Endothelial cell of umbilical vein (primary cell): ENCODE measurements around the gene LGALS9C. TPM values are rescaled to one million over a fixed set of nuclear protein-coding genes. Genes with fewer than 3 reads are reported as not detected.
"Not testable (repeated sequence)": the region's sequence is repeated elsewhere in the genome, so short reads cannot be mapped to it uniquely, and the experiment has no call there.

ENCODE experiments used
- BruUV-seq: library from RNA; stranded (reverse); fragments of 400-500 nt; replicated peaks from 2 replicates; lab custom pipeline; 2021; lab: Mats Ljungman, UMichigan
- CTCF ChIA-PET: fragments of 300-600, 350-600 bp; sonication (Branson Sonifier 250); formaldehyde crosslinking; loops from one replicate; lab custom pipeline; 2021; ENCODE audit warnings: antibody characterized with exemption, inconsistent platforms; lab: Charles Lee
- POLR2A ChIA-PET: fragments of 300-600, 350-600 bp; sonication (Branson Sonifier 250); formaldehyde crosslinking; loops from one replicate; lab custom pipeline; 2021; ENCODE audit warnings: antibody characterized with exemption, inconsistent platforms; lab: Charles Lee
- DNase-seq: peaks from one replicate; pipeline ENCODE4 v3.0.0-alpha.2; 2011; ENCODE audit warnings: low read depth, low spot score
- FAIRE-seq: peaks from 2 replicates; lab custom pipeline; 2011; peaks lifted over from hg19 to GRCh38; lab: Jason Lieb, UNC
- H2AFZ ChIP-seq: 2 replicates; pipeline ENCODE4 v1.6.0; 2012; ENCODE audit warnings: low read depth, low read length, control low read depth, inconsistent platforms
- H3K27ac ChIP-seq: 2 replicates; pipeline ENCODE4 v1.5.1; 2011; ENCODE audit warnings: low read depth, mild to moderate bottlenecking, control low read depth, low read length, moderate library complexity; ENCODE audit not compliant: insufficient read depth
- H3K27me3 ChIP-seq, 2 experiments: 2 replicates each; pipeline versions ENCODE4 v1.6.0 to v1.6.1; 2011; ENCODE audit warnings: low read length in 2 of 2, mixed read lengths in 1 of 2; ENCODE audit not compliant: control insufficient read depth in 2 of 2, insufficient read depth in 2 of 2
- H3K36me3 ChIP-seq, 2 experiments: 2 replicates in 1 of 2; 3 replicates in 1 of 2; pipeline ENCODE4 v1.5.1; 2011; ENCODE audit warnings: low read length in 2 of 2, mild to moderate bottlenecking in 1 of 2, moderate library complexity in 1 of 2; ENCODE audit not compliant: control insufficient read depth in 2 of 2, insufficient read depth in 2 of 2; ENCODE audit errors: extremely low read depth in 1 of 2
- H3K4me1 ChIP-seq: 3 replicates; pipeline ENCODE4 v1.5.1; 2011; ENCODE audit warnings: mild to moderate bottlenecking, low read length; ENCODE audit not compliant: control insufficient read depth, insufficient read depth; ENCODE audit errors: extremely low read depth
- H3K4me2 ChIP-seq: 2 replicates; pipeline ENCODE4 v1.6.1; 2011; ENCODE audit warnings: low read length, control low read depth, mixed read lengths; ENCODE audit not compliant: insufficient read depth
- H3K4me3 ChIP-seq, 3 experiments: fragments of 200-600 bp in 1 of 3; sonication (generic), shearing (Covaris generic) in 1 of 3; replicated peaks in 1 of 3; 2 replicates each; pipeline ENCODE4 v1.5.1; 2011 to 2016; ENCODE audit warnings: control low read depth in 3 of 3, low read length in 3 of 3, mild to moderate bottlenecking in 2 of 3, inconsistent platforms in 1 of 3, low read depth in 1 of 3, moderate library complexity in 1 of 3; ENCODE audit not compliant: insufficient read depth in 1 of 3
- H3K79me2 ChIP-seq: 2 replicates; pipeline ENCODE4 v1.6.0; 2012; ENCODE audit warnings: low read length, inconsistent platforms; ENCODE audit not compliant: control insufficient read depth, insufficient read depth
- H3K9ac ChIP-seq: replicated peaks from 2 replicates; pipeline ENCODE3; 2011; ENCODE audit warnings: low read length, control low read depth; ENCODE audit not compliant: insufficient read depth; ENCODE audit errors: extremely low read depth
- H3K9me1 ChIP-seq: replicated peaks from 3 replicates; pipeline ENCODE4 v1.6.0; 2011; ENCODE audit warnings: mild to moderate bottlenecking, low read length; ENCODE audit not compliant: control insufficient read depth, insufficient read depth; ENCODE audit errors: extremely low read depth
- H3K9me3 ChIP-seq: replicated peaks from 2 replicates; pipeline ENCODE4 v1.5.1; 2012; ENCODE audit warnings: low read length, inconsistent platforms; ENCODE audit not compliant: control insufficient read depth, insufficient read depth
- H4K20me1 ChIP-seq: replicated peaks from 2 replicates; pipeline ENCODE3; 2011; ENCODE audit warnings: mild to moderate bottlenecking, low read length; ENCODE audit not compliant: control insufficient read depth, insufficient read depth; ENCODE audit errors: extremely low read depth
- dilution Hi-C: fragments of 300-500 bp; cut with MboI; formaldehyde crosslinking; loops from one replicate; pipeline ENCODE4 v1.15.0; 2019; ENCODE audit warnings: low sequenced_read_pairs; ENCODE audit not compliant: extremely low pct_ligation_motif_present
- intact Hi-C: fragments of 100-400 bp; cut with micrococcal nuclease; formaldehyde crosslinking; loops from one replicate; pipeline ENCODE4 v1.10.0; 2022
- polyA plus RNA-seq, 4 experiments: library from polyadenylated mRNA; depleted of rRNA in 3 of 4; stranded (reverse) in 3 of 4; unstranded in 1 of 4; fragments of >200 nt; gene quantifications; 2 replicates each; pipeline versions ENCODE4 v1.2.1 to v1.2.3, GENCODE V29; 2011 to 2012; ENCODE audit warnings: missing spikeins in 1 of 4
- small RNA-seq: library from RNA; depleted of rRNA; stranded (forward); fragments of <200 nt; gene quantifications from one replicate; pipeline ENCODE3, GENCODE V24; 2012; ENCODE audit warnings: low replicate concordance, low read depth; ENCODE audit not compliant: insufficient read depth, insufficient read length
- total RNA-seq: library from RNA; stranded (reverse); gene quantifications from 2 replicates; pipeline ENCODE4 v1.2.3, GENCODE V29; 2021

The LGALS9C gene
- total and polyA plus RNA-seq, 2 donors (not counting 3 experiments of a cell fraction or from before 2014, with no cell fraction given): not detected

DNA sequence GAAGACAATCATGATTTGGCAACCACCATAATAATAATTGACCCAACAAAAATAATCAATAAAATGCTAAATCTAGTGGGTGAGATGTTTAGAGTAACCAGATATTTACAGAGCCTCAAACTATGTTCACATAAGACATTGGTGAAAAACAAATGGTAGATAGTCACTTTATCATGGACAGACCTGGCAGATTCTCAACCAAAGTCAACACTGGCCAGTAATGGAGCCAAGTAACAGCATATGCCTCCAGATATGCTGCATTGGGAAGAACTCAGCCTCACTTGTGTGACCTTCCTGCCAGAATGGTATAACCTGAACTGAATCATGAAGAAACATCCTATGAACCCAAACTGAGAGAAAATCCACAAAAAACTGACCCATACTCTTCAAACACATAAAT is 53.8 kb downstream of the LGALS9C start:
- H3K9me1 ChIP-seq, CTCF ChIA-PET, H2AFZ ChIP-seq, H4K20me1 ChIP-seq, H3K9ac ChIP-seq, POLR2A ChIA-PET, H3K4me3 ChIP-seq, H3K9me3 ChIP-seq, intact Hi-C loops, dilution Hi-C loops, H3K36me3 ChIP-seq, H3K4me2 ChIP-seq, H3K27me3 ChIP-seq, H3K4me1 ChIP-seq, BruUV-seq, DNase-seq, H3K79me2 ChIP-seq, H3K27ac ChIP-seq, FAIRE-seq: not testable (repeated sequence)

DNA sequence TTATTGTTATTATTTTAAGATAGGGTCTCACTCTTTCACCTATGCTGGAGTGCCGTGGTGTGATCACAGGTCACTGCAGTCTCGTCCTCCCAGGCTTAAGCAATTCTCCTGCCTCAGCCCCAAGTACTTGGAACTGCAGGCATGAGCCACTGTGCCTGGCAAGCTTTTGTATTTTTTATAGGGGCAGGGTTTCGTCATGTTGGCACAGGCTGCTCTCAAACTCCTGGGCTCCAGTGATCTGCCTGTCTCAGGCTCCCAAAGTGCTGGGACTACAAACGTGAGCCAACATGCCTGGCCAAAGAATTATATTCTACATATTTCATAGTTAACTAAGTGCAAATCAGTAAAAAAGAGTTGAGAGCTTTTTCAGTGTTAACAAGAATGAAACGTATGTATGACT is 65.6 kb downstream of the LGALS9C start:
- dilution Hi-C loops, BruUV-seq, H4K20me1 ChIP-seq, DNase-seq, H3K4me2 ChIP-seq, H3K27ac ChIP-seq, H3K9me3 ChIP-seq, H3K36me3 ChIP-seq, H3K79me2 ChIP-seq, CTCF ChIA-PET, H3K9ac ChIP-seq, H3K9me1 ChIP-seq, POLR2A ChIA-PET, H3K4me3 ChIP-seq, FAIRE-seq, H3K27me3 ChIP-seq, intact Hi-C loops, H3K4me1 ChIP-seq, H2AFZ ChIP-seq: not testable (repeated sequence)

DNA sequence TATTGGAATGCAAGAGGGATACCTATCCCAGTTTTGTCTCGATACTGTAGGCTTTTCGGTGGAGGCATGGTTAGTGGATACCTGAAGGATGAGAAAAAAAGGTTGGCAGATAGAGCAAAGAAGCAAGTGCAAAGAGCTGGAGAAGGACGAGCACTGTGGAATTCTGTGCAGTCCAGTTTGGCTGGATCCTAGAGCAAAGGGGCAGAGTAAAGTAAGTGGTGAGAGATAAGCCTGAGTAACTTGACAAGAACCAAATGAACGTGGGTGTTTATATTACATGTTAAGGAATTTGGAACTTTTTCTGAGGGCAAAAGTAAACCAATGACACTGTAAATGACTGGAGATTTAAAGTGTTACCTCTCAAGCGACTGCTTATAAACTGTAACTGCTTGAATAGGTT is 66.3 kb downstream of the LGALS9C start:
- intact Hi-C loops, H4K20me1 ChIP-seq, FAIRE-seq, H3K4me3 ChIP-seq, H3K9me1 ChIP-seq, H3K4me1 ChIP-seq, H3K79me2 ChIP-seq, H3K27me3 ChIP-seq, H2AFZ ChIP-seq, H3K9ac ChIP-seq, dilution Hi-C loops, H3K4me2 ChIP-seq, BruUV-seq, CTCF ChIA-PET, H3K27ac ChIP-seq, H3K36me3 ChIP-seq, POLR2A ChIA-PET, H3K9me3 ChIP-seq, DNase-seq: not testable (repeated sequence)

Small RNA genes lying within 50 kb of the gene (small RNA-seq; reads per million reads assigned to genes)
- not detected for gene AL353997.1
- gene AL353997.4: not detected

Other genes starting within 250 kb of the LGALS9C start
- 372 and 397 TPM in 2 replicates for gene FLII, start 218.1 kb upstream of the LGALS9C start, total RNA-seq
- 582 and 691 TPM in 2 replicates for gene FLII, start 218.1 kb upstream of the LGALS9C start, polyA plus RNA-seq
- gene MIEF2, start 216.1 kb upstream of the LGALS9C start, total RNA-seq: 8.3 and 8.5 TPM in 2 replicates
- 22.7 and 28.2 TPM in 2 replicates for gene MIEF2, start 216.1 kb upstream of the LGALS9C start, polyA plus RNA-seq
- gene TOP3A, start 161.8 kb upstream of the LGALS9C start, total RNA-seq: 46.9 and 53.1 TPM in 2 replicates
- gene TOP3A, start 161.8 kb upstream of the LGALS9C start, polyA plus RNA-seq: 18.6 and 20.4 TPM in 2 replicates
- gene SMCR8, start 161.5 kb upstream of the LGALS9C start, total RNA-seq: 16.1 and 17.6 TPM in 2 replicates
- gene SMCR8, start 161.5 kb upstream of the LGALS9C start, polyA plus RNA-seq: 8.2 and 9.5 TPM in 2 replicates
- gene SHMT1, start 113.2 kb upstream of the LGALS9C start, total RNA-seq: 27.2 and 27.6 TPM in 2 replicates
- gene SHMT1, start 113.2 kb upstream of the LGALS9C start, polyA plus RNA-seq: 14.2 and 18.9 TPM in 2 replicates
- not detected in 2 replicates for gene EVPLL, start 99.0 kb upstream of the LGALS9C start, total RNA-seq
- gene EVPLL, start 99.0 kb upstream of the LGALS9C start, polyA plus RNA-seq: not detected in 2 replicates
- not detected in 2 replicates for gene TBC1D28, start 167.6 kb downstream of the LGALS9C start, total RNA-seq
- not detected in 2 replicates for gene TBC1D28, start 167.6 kb downstream of the LGALS9C start, polyA plus RNA-seq
- gene FOXO3B, start 205.5 kb downstream of the LGALS9C start, total RNA-seq: 4.7 and 7.2 TPM in 2 replicates
- 9.1 and 10.0 TPM in 2 replicates for gene FOXO3B, start 205.5 kb downstream of the LGALS9C start, polyA plus RNA-seq